Upper lobe of left lung (tissue), 6 donors: Measurements from ENCODE around the gene UQCRC2. TPM values are rescaled to one million over a fixed set of nuclear protein-coding genes. Genes with fewer than 3 reads are reported as not detected.

ENCODE experiments used
- ATAC-seq, 2 donors: fragments of 200-7000 bp; cut with Tn5 transposase; one replicate each; pipeline ENCODE4 v1.9.1; 2022; ENCODE audit warnings: mild to moderate bottlenecking in 2 of 2, moderate library complexity in 2 of 2; ENCODE audit not compliant: low FRiP score in 2 of 2
- DNase-seq, 2 donors: peaks; one replicate each; pipeline ENCODE4 v3.0.0-alpha.2; 2019 to 2020
- H3K27ac ChIP-seq, 4 donors: fragments of 200-600 bp; sonication (generic); one replicate each; pipeline ENCODE4 v1.5.1; 2016 to 2019
- H3K27me3 ChIP-seq, 4 donors: fragments of 200-600 bp; sonication (generic); one replicate each; pipeline ENCODE4 v1.5.1; 2017 to 2019
- H3K36me3 ChIP-seq, 4 donors: fragments of 200-600 bp; sonication (generic); one replicate each; pipeline ENCODE4 v1.5.1; 2016 to 2019
- H3K4me1 ChIP-seq, 4 donors: fragments of 200-600 bp; sonication (generic); one replicate each; pipeline ENCODE4 v1.5.1; 2018 to 2019
- H3K4me3 ChIP-seq, 4 donors: fragments of 200-600 bp; sonication (generic); one replicate each; pipeline ENCODE4 v1.5.1; 2017 to 2019; ENCODE audit warnings: mild to moderate bottlenecking in 2 of 4, moderate library complexity in 1 of 4
- H3K9me3 ChIP-seq, 4 donors: fragments of 200-600 bp; sonication (generic); one replicate each; pipeline ENCODE4 v1.5.1; 2018 to 2019
- EP300 ChIP-seq, 4 donors: sonication (generic); formaldehyde crosslinking; IDR thresholded peaks; one replicate each; pipeline ENCODE4 v1.5.1; 2017; ENCODE audit warnings: antibody characterized with exemption in 4 of 4, control low read depth in 2 of 4
- POLR2A ChIP-seq, 4 donors: fragments of 450-650 bp; IDR thresholded peaks; one replicate each; pipeline ENCODE4 v1.5.1; 2016 to 2017; ENCODE audit warnings: antibody characterized with exemption in 4 of 4, mild to moderate bottlenecking in 2 of 4
- POLR2AphosphoS5 ChIP-seq, 2 donors: sonication (generic); formaldehyde crosslinking; IDR thresholded peaks; one replicate each; pipeline ENCODE4 v1.5.1; 2017; ENCODE audit warnings: antibody characterized with exemption in 2 of 2
- WGBS, 2 donors: methylation state at CpG; one replicate each; pipeline ENCODE4 v1.1.5; 2017 to 2018; 5-methylcytosine and 5-hydroxymethylcytosine counted together
- total RNA-seq, 6 donors: library from RNA; depleted of rRNA in 4 of 6; stranded (reverse); fragments of >200 nt in 4 of 6; gene quantifications; one replicate each; pipeline versions ENCODE4 v1.1.0 to v1.2.1, GENCODE V29; 2016 to 2021
- TF ChIP-seq, protein P1 (sequence below), 6 experiments: fragments of 450-650 bp in 4 of 6; fragments of 200-600 bp in 2 of 6; sonication (generic) in 2 of 6; IDR thresholded peaks; one replicate each; pipeline ENCODE4 v1.5.1; 2016 to 2019; ENCODE audit warnings: antibody characterized with exemption in 6 of 6
- donor health status: DM: no; HTN: no; CAD: no; lungs with moderate emphysema.
- donor health status: DM: no; HTN: yes; CAD: no; lungs with severe emphysema.

Gene UQCRC2
- total RNA-seq, 6 donors from 2014 or later, result 119 to 252 (median 155) TPM

GRCh38 chr16:21963887-21964286, 10.7 kb downstream of the UQCRC2 start:
- TF ChIP-seq POLR2A (IDR thresholded peaks at IDR 0.05) (no peak), EP300 (IDR thresholded peaks at IDR 0.05) (no peak), POLR2AphosphoS5 (IDR thresholded peaks at IDR 0.05) (no peak)
- TF ChIP-seq, protein P1, sequence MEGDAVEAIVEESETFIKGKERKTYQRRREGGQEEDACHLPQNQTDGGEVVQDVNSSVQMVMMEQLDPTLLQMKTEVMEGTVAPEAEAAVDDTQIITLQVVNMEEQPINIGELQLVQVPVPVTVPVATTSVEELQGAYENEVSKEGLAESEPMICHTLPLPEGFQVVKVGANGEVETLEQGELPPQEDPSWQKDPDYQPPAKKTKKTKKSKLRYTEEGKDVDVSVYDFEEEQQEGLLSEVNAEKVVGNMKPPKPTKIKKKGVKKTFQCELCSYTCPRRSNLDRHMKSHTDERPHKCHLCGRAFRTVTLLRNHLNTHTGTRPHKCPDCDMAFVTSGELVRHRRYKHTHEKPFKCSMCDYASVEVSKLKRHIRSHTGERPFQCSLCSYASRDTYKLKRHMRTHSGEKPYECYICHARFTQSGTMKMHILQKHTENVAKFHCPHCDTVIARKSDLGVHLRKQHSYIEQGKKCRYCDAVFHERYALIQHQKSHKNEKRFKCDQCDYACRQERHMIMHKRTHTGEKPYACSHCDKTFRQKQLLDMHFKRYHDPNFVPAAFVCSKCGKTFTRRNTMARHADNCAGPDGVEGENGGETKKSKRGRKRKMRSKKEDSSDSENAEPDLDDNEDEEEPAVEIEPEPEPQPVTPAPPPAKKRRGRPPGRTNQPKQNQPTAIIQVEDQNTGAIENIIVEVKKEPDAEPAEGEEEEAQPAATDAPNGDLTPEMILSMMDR (IDR thresholded peaks at IDR 0.05), result no peak
- 92 to 95% methylated on average over 3 of the region's 3 CpGs for WGBS, 2 donors

DNA sequence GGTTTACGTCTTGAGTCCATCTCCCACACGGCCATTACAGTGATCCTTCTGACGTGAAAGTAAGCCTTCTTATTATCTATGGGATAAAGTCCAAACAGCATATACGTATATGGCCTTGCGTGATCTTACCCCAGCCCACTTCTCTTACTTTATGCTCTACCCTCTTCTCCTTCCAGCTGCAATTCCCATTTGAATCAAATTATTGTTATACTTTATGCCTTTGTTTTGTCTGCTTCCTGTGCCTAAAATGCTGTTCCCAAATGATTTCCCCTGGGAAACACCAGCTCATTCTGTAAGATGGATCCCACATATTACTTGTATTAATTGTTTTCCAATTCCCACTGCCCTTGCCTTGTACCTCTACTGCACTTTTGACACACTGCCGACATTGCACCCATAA, 11.2 kb downstream of the UQCRC2 start:
- Histone ChIP-seq H3K36me3 (peaks cover 68 to 100% (median 89%) of the 10 kb centered on the region in 4 donors), H3K27me3 (no peaks in the 10 kb centered on the region), H3K4me3 (no peak overlapping the region), H3K9me3 (no peaks in the 10 kb centered on the region), H3K27ac (no peak overlapping the region), H3K4me1 (no peaks in the 10 kb centered on the region)
- WGBS, 2 donors, result 92 to 93% methylated on average over 6 of the region's 6 CpGs
- ATAC-seq (no peak), DNase-seq (no peak)
- TF ChIP-seq, protein P1 (IDR thresholded peaks at IDR 0.05), result no peak
- no peak for TF ChIP-seq POLR2AphosphoS5 (IDR thresholded peaks at IDR 0.05)

More at GRCh38 chr16:21963887-21964286, 10.7 kb downstream of the UQCRC2 start:
- DNase-seq (no peak), ATAC-seq (no peak)
- no peaks in the 10 kb centered on the region for H3K9me3 ChIP-seq
- no peak overlapping the region for H3K4me3 ChIP-seq
- H3K27me3 ChIP-seq, result no peaks in the 10 kb centered on the region
- H3K27ac ChIP-seq, result no peak overlapping the region
- no peaks in the 10 kb centered on the region for H3K4me1 ChIP-seq
- peaks cover 71 to 100% (median 91%) of the 10 kb centered on the region in 4 donors for H3K36me3 ChIP-seq

DNA sequence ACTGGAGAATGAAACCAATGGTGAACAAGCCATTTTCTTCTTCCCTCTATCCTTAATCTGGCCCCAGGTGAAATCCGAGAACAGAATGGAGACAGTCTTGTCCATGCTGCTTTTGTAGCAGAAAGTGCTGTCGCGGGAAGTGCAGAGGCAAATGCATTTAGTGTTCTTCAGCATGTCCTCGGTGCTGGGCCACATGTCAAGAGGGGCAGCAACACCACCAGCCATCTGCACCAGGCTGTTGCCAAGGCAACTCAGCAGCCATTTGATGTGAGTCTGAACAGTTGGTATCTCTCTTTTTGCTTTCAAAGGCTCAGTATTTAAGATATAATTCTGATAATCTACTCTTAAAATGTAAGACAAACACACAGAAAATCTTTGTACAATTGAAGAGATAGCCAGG, 18.7 kb downstream of the UQCRC2 start:
- 92 to 97% methylated on average over 4 of the region's 4 CpGs for WGBS, 2 donors
- H3K27me3 ChIP-seq, result no peaks in the 10 kb centered on the region
- H3K36me3 ChIP-seq, result peaks cover 68 to 100% (median 89%) of the 10 kb centered on the region in 4 donors
- no peaks in the 10 kb centered on the region for H3K4me1 ChIP-seq
- TF ChIP-seq, protein P1 (IDR thresholded peaks at IDR 0.05), result no peak
- no peak for TF ChIP-seq POLR2A (IDR thresholded peaks at IDR 0.05)
- TF ChIP-seq EP300 (IDR thresholded peaks at IDR 0.05), result no peak
- no peak for TF ChIP-seq POLR2AphosphoS5 (IDR thresholded peaks at IDR 0.05)
- ATAC-seq (no peak), DNase-seq (no peak)
- no peaks in the 10 kb centered on the region for H3K9me3 ChIP-seq
- no peak overlapping the region for H3K27ac ChIP-seq
- no peak overlapping the region for H3K4me3 ChIP-seq

GRCh38 chr16:21973945-21974344, 20.8 kb downstream of the UQCRC2 start:
- ATAC-seq (no peak), DNase-seq (no peak)
- Histone ChIP-seq H3K4me1 (no peaks in the 10 kb centered on the region), H3K36me3 (peaks cover 72 to 100% (median 88%) of the 10 kb centered on the region in 4 donors), H3K27me3 (no peaks in the 10 kb centered on the region), H3K9me3 (no peaks in the 10 kb centered on the region), H3K4me3 (no peak overlapping the region), H3K27ac (no peak overlapping the region)
- TF ChIP-seq POLR2A (IDR thresholded peaks at IDR 0.05) (no peak), POLR2AphosphoS5 (IDR thresholded peaks at IDR 0.05) (no peak), EP300 (IDR thresholded peaks at IDR 0.05) (no peak)
- TF ChIP-seq, protein P1 (IDR thresholded peaks at IDR 0.05), result no peak
- 88 to 100% methylated on average over 2 of the region's 2 CpGs for WGBS, 2 donors

DNA sequence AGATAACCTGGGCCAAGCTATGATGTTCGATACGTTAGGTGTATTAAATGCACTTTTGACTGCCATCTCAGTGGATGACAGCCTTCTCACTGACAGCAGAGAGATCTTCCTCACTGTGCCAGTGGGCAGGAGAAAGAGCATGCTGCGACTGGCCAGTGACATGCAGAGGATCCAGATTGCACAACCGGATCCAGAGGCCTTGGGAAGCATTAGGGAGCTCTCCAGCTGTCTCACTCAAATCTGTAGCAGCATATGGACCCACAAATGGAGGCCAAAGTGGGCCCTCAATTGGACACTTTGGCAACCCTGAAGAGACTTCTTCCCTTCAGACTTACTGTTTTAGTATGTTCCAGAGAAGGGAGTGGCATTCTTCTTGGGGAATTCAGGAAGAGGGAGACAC, 26.9 kb downstream of the UQCRC2 start:
- Histone ChIP-seq H3K4me3 (no peak overlapping the region), H3K36me3 (peaks cover 55 to 97% (median 88%) of the 10 kb centered on the region in 4 donors), H3K27ac (no peak overlapping the region), H3K27me3 (no peaks in the 10 kb centered on the region), H3K9me3 (no peaks in the 10 kb centered on the region), H3K4me1 (no peaks in the 10 kb centered on the region)
- 85 to 97% methylated on average over 4 of the region's 4 CpGs for WGBS, 2 donors
- DNase-seq (no peak), ATAC-seq (no peak)
- TF ChIP-seq POLR2AphosphoS5 (IDR thresholded peaks at IDR 0.05) (no peak), POLR2A (IDR thresholded peaks at IDR 0.05) (no peak), EP300 (IDR thresholded peaks at IDR 0.05) (no peak)
- TF ChIP-seq, protein P1 (IDR thresholded peaks at IDR 0.05), result no peak
